Nucleus accumbens (tissue), 56 donors: ENCODE data around the gene FAM180B.
"Not testable (repeated sequence)": the region's sequence is repeated elsewhere in the genome, so short reads cannot be mapped to it uniquely, and the experiment has no call there.

Source experiments
- DNase-seq, 56 donors: peaks; one replicate each; lab custom pipeline; 2025; lab: John Stamatoyannopoulos, UW

Gene FAM180B

GRCh38 chr11:47586098-47586855 lies at the start of gene FAM180B:
TSS of gene FAM180B (plus strand) at chr11:47586678. CDS start at chr11:47586769, 91 bp downstream.
- DNase-seq, result peak in 6 of 56 donors; percentile 24 to 36 (median 32)

- no peak for DNase-seq
Measured at GRCh38 chr11:47536915-47537314, 49.6 kb upstream of the FAM180B start.

GRCh38 chr11:47538741-47539565 lies 47.5 kb upstream of the FAM180B start:
- DNase-seq, result peak in 10 of 56 donors; percentile 4 to 56 (median 10)

GRCh38 chr11:47539681-47540039 lies 46.8 kb upstream of the FAM180B start:
- no peak for DNase-seq

- DNase-seq, result no peak
Measured at GRCh38 chr11:47541070-47541469, 45.4 kb upstream of the FAM180B start.

GRCh38 chr11:47545298-47545697 lies 41.2 kb upstream of the FAM180B start:
- no peak for DNase-seq

- DNase-seq, result not testable (repeated sequence)
Measured at GRCh38 chr11:47546274-47546673, 40.2 kb upstream of the FAM180B start.

GRCh38 chr11:47550288-47551047 lies 36.0 kb upstream of the FAM180B start:
- DNase-seq, result no peak

GRCh38 chr11:47551086-47551485 lies 35.4 kb upstream of the FAM180B start:
- DNase-seq, result no peak

GRCh38 chr11:47552056-47552565 lies 34.4 kb upstream of the FAM180B start:
- DNase-seq, result peak in 20 of 56 donors; percentile 15 to 54 (median 40)

GRCh38 chr11:47552566-47553405 lies 33.7 kb upstream of the FAM180B start, which contains the start of gene CELF1:
TSS of gene CELF1 (minus strand) at chr11:47553132. CDS start at chr11:47499523, 53,609 bp downstream.
- peak; percentile 41 to 92 (median 84) for DNase-seq

GRCh38 chr11:47553406-47553743 lies 33.1 kb upstream of the FAM180B start:
- DNase-seq, result peak in 5 of 56 donors; percentile 63 to 87 (median 69)

- DNase-seq, result not testable (repeated sequence)
Measured at GRCh38 chr11:47557004-47557403, 29.5 kb upstream of the FAM180B start.

GRCh38 chr11:47558695-47559094 lies 27.8 kb upstream of the FAM180B start:
- DNase-seq, result no peak

GRCh38 chr11:47560426-47560825 lies 26.1 kb upstream of the FAM180B start:
- DNase-seq, result no peak

- DNase-seq, result not testable (repeated sequence)
Measured at GRCh38 chr11:47562393-47562792, 24.1 kb upstream of the FAM180B start.

- DNase-seq, result not testable (repeated sequence)
Measured at GRCh38 chr11:47564366-47564765, 22.1 kb upstream of the FAM180B start.

- DNase-seq, result no peak
Measured at GRCh38 chr11:47564933-47565339, 21.5 kb upstream of the FAM180B start.

GRCh38 chr11:47565340-47566148 lies 20.9 kb upstream of the FAM180B start, which contains the start of gene PTPMT1:
TSS of gene PTPMT1 (plus strand) at chr11:47565599. CDS start at chr11:47565623, 24 bp downstream.
- peak in 30 of 56 donors; percentile 16 to 78 (median 37) for DNase-seq
